HepG2 (cell line): Measurements from ENCODE around the gene GDF2. TPM values are rescaled to one million over a fixed set of nuclear protein-coding genes. Genes with fewer than 3 reads are reported as not detected.

Experiments used
- ATAC-seq: fragments of 200-7000 bp; cut with Tn5 transposase; 3 replicates; pipeline ENCODE4 v1.9.1; 2020; ENCODE audit warnings: mild to moderate bottlenecking, moderate library complexity
- BruUV-seq: library from RNA; stranded (reverse); fragments of 400-500 nt; replicated peaks from 2 replicates; lab custom pipeline; 2021; lab: Mats Ljungman, UMichigan
- CTCF ChIA-PET: fragments of 300-600 bp; formaldehyde crosslinking; extraction: SDS; loops from one replicate; lab custom pipeline; 2021; ENCODE audit warnings: low total read pairs, inconsistent platforms, low intra/inter-chr PET ratio; lab: Yijun Ruan, JAX
- POLR2A ChIA-PET: fragments of 350-600 bp; sonication (Branson Sonifier 250); formaldehyde crosslinking; loops from one replicate; lab custom pipeline; 2020; ENCODE audit warnings: antibody characterized with exemption, inconsistent platforms; lab: Yijun Ruan, JAX
- DNase-seq: peaks from one replicate; pipeline ENCODE4 v3.0.0-alpha.2; 2015; ENCODE audit warnings: low spot score
- FAIRE-seq: peaks from 3 replicates; lab custom pipeline; 2011; peaks lifted over from hg19 to GRCh38; lab: Jason Lieb, UNC
- H2AFZ ChIP-seq: one replicate; pipeline ENCODE4 v1.6.1; 2011; ENCODE audit warnings: low read length, inconsistent platforms
- H3K27ac ChIP-seq: fragments of 300-600 bp; 3 replicates; pipeline ENCODE4 v1.8.0; 2011; ENCODE audit warnings: mixed run types, mild to moderate bottlenecking, mixed read lengths, low read length, inconsistent platforms; ENCODE audit not compliant: insufficient read depth; ENCODE audit errors: extremely low read length
- H3K27me3 ChIP-seq, 2 experiments: fragments of 200-600 bp in 1 of 2; 2 replicates in 1 of 2; 3 replicates in 1 of 2; pipeline versions ENCODE4 v1.6.0 to v1.8.0; 2011; ENCODE audit warnings: low read length in 2 of 2, mild to moderate bottlenecking in 2 of 2, moderate library complexity in 2 of 2, inconsistent platforms in 1 of 2; ENCODE audit not compliant: insufficient read depth in 2 of 2, control insufficient read depth in 1 of 2
- H3K36me3 ChIP-seq, 2 experiments: fragments of 200-600 bp in 1 of 2; replicated peaks in 1 of 2; 2 replicates in 1 of 2; 3 replicates in 1 of 2; pipeline versions ENCODE4 v1.5.1 to v1.8.0; 2011; ENCODE audit warnings: low read length in 2 of 2, inconsistent platforms in 1 of 2; ENCODE audit not compliant: insufficient read depth in 2 of 2, control insufficient read depth in 1 of 2
- H3K4me1 ChIP-seq: 2 replicates; pipeline ENCODE4 v1.5.1; 2012; ENCODE audit warnings: low read length, inconsistent platforms; ENCODE audit not compliant: insufficient read depth
- H3K4me2 ChIP-seq: 2 replicates; pipeline ENCODE4 v1.6.0; 2011; ENCODE audit warnings: low read depth, low read length, inconsistent platforms
- H3K4me3 ChIP-seq, 3 experiments: fragments of 200-600 bp in 1 of 3; sonication (generic), shearing (Covaris generic) in 1 of 3; replicated peaks in 1 of 3; 2 replicates each; pipeline ENCODE4 v1.5.1; 2011 to 2016; ENCODE audit warnings: low read length in 3 of 3, inconsistent platforms in 2 of 3, low read depth in 2 of 3, mild to moderate bottlenecking in 2 of 3, control low read depth in 1 of 3, mixed read lengths in 1 of 3; ENCODE audit not compliant: insufficient read depth in 1 of 3
- H3K79me2 ChIP-seq: one replicate; pipeline ENCODE4 v1.6.1; 2011; ENCODE audit warnings: low read length, inconsistent platforms; ENCODE audit not compliant: insufficient read depth
- H3K9ac ChIP-seq: 2 replicates; pipeline ENCODE4 v1.6.0; 2011; ENCODE audit warnings: mild to moderate bottlenecking, low read depth, low read length, inconsistent platforms; ENCODE audit not compliant: insufficient read depth
- H3K9me3 ChIP-seq: 2 replicates; pipeline ENCODE4 v1.5.1; 2012; ENCODE audit warnings: mild to moderate bottlenecking, low read length
- H4K20me1 ChIP-seq: 2 replicates; pipeline ENCODE4 v1.6.0; 2011; ENCODE audit warnings: inconsistent platforms, mild to moderate bottlenecking, low read length, moderate library complexity; ENCODE audit not compliant: insufficient read depth
- FOXO1 ChIP-seq: sonication (generic); formaldehyde crosslinking; IDR thresholded peaks from 2 replicates; pipeline ENCODE4 v1.4.0; 2020; ENCODE audit warnings: missing genetic modification reagents
- KLF13 ChIP-seq: sonication (generic); formaldehyde crosslinking; IDR thresholded peaks from 2 replicates; pipeline ENCODE4 v1.4.0; 2020; ENCODE audit warnings: mild to moderate bottlenecking, missing genetic modification reagents
- POLR2G ChIP-seq: fragments of 200-400 bp; formaldehyde crosslinking; IDR thresholded peaks from 2 replicates; pipeline ENCODE4 v1.6.1; 2018; ENCODE audit warnings: mild to moderate bottlenecking, low read depth, low read length, moderate library complexity
- TBX2 ChIP-seq: sonication (generic); formaldehyde crosslinking; IDR thresholded peaks from 2 replicates; pipeline ENCODE4 v1.5.0; 2020; ENCODE audit warnings: missing genetic modification reagents, mild to moderate bottlenecking, borderline replicate concordance
- THAP7 ChIP-seq: sonication (generic); formaldehyde crosslinking; IDR thresholded peaks from 2 replicates; pipeline ENCODE4 v1.8.1; 2023; ENCODE audit warnings: mild to moderate bottlenecking, missing genetic modification reagents
- ZKSCAN5 ChIP-seq: sonication (generic); formaldehyde crosslinking; IDR thresholded peaks from 2 replicates; pipeline ENCODE4 v1.5.1; 2020; ENCODE audit warnings: mild to moderate bottlenecking, missing genetic modification reagents
- ZNF282 ChIP-seq: fragments of 450-650 bp; IDR thresholded peaks from 2 replicates; pipeline ENCODE4 v1.6.1; 2018; ENCODE audit not compliant: partially characterized antibody
- ZNF367 ChIP-seq: sonication (generic); formaldehyde crosslinking; IDR thresholded peaks from 2 replicates; pipeline ENCODE4 v1.4.0; 2020; ENCODE audit warnings: missing genetic modification reagents, borderline replicate concordance
- ZNF550 ChIP-seq: sonication (generic); formaldehyde crosslinking; IDR thresholded peaks from 2 replicates; pipeline ENCODE4 v1.4.0; 2020; ENCODE audit warnings: mild to moderate bottlenecking, missing genetic modification reagents, borderline replicate concordance
- ZNF678 ChIP-seq: sonication (generic); formaldehyde crosslinking; IDR thresholded peaks from 2 replicates; pipeline ENCODE4 v1.4.0; 2020; ENCODE audit warnings: mild to moderate bottlenecking, missing genetic modification reagents
- WGBS: methylation state at CpG from one replicate; pipeline ENCODE4 v1.1.6; 2017; ENCODE audit warnings: low lambda C conversion rate; 5-methylcytosine and 5-hydroxymethylcytosine counted together
- in situ Hi-C: cut with HindIII; loops from 2 replicates; pipeline ENCODE4 v1.10.0; 2017; ENCODE audit warnings: low pct_unique_long_range_greater_than_20kb; ENCODE audit not compliant: extremely low pct_ligation_motif_present
- intact Hi-C: fragments of 100-400 bp; cut with micrococcal nuclease; formaldehyde crosslinking; loops from one replicate; pipeline ENCODE4 v1.10.0; 2022; ENCODE audit not compliant: unreplicated experiment
- polyA plus RNA-seq, 8 experiments: library from polyadenylated mRNA; depleted of rRNA in 3 of 8; stranded (reverse) in 7 of 8; unstranded in 1 of 8; fragments of >200 nt; fragmentation: Illumina TruSeq in 4 of 8; extraction: Trizol in 4 of 8; gene quantifications; 2 replicates each; pipeline versions ENCODE4 v1.2.1 to v1.2.3, GENCODE V29; 2011 to 2016; ENCODE audit warnings: low read depth in 4 of 8, missing spikeins in 1 of 8, mixed read lengths in 1 of 8; ENCODE audit not compliant: insufficient read depth in 1 of 8
- total RNA-seq, 5 experiments: library from RNA; depleted of rRNA; stranded (reverse); fragments of >200 nt; fragmentation: Illumina TruSeq; extraction: Trizol; gene quantifications; 2 replicates each; pipeline ENCODE4 v1.2.3, GENCODE V29; 2016; ENCODE audit warnings: low read depth in 1 of 5
- TF ChIP-seq, protein P1 (sequence below): IDR thresholded peaks from 2 replicates; pipeline ENCODE4 v1.6.1; 2016; ENCODE audit warnings: low read depth, missing genetic modification reagents, missing compliant biosample characterization
- TF ChIP-seq, protein P2 (sequence below): sonication (generic); formaldehyde crosslinking; conservative IDR thresholded peaks from 2 replicates; pipeline ENCODE4 v1.4.0; 2020; ENCODE audit warnings: missing genetic modification reagents

GDF2 gene
- total and polyA plus RNA-seq, 2 of the 13 experiments (the other 11 are each of a cell fraction or from before 2014, with no cell fraction given) = not detected

GRCh38 chr10:47367646-47368045 lies 45.4 kb downstream of the GDF2 start:
- 51% methylated on average over 6 of the region's 11 CpGs for WGBS
- POLR2A ChIA-PET = no interaction called here
- TF ChIP-seq THAP7 (CRISPR knock-in tag) = no peak
- TF ChIP-seq TBX2 (CRISPR knock-in tag) = no peak
- no peak for TF ChIP-seq ZNF550 (CRISPR knock-in tag)
- TF ChIP-seq FOXO1 (CRISPR knock-in tag) = no peak
- no peak for TF ChIP-seq POLR2G
- no peak for TF ChIP-seq ZNF367 (CRISPR knock-in tag)
- TF ChIP-seq ZNF282 = no peak
- TF ChIP-seq KLF13 (CRISPR knock-in tag) = no peak
- TF ChIP-seq, protein P1, sequence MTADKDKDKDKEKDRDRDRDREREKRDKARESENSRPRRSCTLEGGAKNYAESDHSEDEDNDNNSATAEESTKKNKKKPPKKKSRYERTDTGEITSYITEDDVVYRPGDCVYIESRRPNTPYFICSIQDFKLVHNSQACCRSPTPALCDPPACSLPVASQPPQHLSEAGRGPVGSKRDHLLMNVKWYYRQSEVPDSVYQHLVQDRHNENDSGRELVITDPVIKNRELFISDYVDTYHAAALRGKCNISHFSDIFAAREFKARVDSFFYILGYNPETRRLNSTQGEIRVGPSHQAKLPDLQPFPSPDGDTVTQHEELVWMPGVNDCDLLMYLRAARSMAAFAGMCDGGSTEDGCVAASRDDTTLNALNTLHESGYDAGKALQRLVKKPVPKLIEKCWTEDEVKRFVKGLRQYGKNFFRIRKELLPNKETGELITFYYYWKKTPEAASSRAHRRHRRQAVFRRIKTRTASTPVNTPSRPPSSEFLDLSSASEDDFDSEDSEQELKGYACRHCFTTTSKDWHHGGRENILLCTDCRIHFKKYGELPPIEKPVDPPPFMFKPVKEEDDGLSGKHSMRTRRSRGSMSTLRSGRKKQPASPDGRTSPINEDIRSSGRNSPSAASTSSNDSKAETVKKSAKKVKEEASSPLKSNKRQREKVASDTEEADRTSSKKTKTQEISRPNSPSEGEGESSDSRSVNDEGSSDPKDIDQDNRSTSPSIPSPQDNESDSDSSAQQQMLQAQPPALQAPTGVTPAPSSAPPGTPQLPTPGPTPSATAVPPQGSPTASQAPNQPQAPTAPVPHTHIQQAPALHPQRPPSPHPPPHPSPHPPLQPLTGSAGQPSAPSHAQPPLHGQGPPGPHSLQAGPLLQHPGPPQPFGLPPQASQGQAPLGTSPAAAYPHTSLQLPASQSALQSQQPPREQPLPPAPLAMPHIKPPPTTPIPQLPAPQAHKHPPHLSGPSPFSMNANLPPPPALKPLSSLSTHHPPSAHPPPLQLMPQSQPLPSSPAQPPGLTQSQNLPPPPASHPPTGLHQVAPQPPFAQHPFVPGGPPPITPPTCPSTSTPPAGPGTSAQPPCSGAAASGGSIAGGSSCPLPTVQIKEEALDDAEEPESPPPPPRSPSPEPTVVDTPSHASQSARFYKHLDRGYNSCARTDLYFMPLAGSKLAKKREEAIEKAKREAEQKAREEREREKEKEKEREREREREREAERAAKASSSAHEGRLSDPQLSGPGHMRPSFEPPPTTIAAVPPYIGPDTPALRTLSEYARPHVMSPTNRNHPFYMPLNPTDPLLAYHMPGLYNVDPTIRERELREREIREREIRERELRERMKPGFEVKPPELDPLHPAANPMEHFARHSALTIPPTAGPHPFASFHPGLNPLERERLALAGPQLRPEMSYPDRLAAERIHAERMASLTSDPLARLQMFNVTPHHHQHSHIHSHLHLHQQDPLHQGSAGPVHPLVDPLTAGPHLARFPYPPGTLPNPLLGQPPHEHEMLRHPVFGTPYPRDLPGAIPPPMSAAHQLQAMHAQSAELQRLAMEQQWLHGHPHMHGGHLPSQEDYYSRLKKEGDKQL (CRISPR knock-in tag) = no peak
- TF ChIP-seq ZKSCAN5 (CRISPR knock-in tag) = no peak
- no peak for TF ChIP-seq ZNF678 (CRISPR knock-in tag)
- TF ChIP-seq, protein P2, sequence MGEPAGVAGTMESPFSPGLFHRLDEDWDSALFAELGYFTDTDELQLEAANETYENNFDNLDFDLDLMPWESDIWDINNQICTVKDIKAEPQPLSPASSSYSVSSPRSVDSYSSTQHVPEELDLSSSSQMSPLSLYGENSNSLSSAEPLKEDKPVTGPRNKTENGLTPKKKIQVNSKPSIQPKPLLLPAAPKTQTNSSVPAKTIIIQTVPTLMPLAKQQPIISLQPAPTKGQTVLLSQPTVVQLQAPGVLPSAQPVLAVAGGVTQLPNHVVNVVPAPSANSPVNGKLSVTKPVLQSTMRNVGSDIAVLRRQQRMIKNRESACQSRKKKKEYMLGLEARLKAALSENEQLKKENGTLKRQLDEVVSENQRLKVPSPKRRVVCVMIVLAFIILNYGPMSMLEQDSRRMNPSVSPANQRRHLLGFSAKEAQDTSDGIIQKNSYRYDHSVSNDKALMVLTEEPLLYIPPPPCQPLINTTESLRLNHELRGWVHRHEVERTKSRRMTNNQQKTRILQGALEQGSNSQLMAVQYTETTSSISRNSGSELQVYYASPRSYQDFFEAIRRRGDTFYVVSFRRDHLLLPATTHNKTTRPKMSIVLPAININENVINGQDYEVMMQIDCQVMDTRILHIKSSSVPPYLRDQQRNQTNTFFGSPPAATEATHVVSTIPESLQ (CRISPR knock-in tag) = no peak

More at GRCh38 chr10:47367646-47368045, 45.4 kb downstream of the GDF2 start:
- H4K20me1 ChIP-seq = no peaks in the 10 kb centered on the region
- BruUV-seq = no TSS peak
- H3K4me2 ChIP-seq = no peak overlapping the region
- FAIRE-seq (no peak), DNase-seq (no peak), ATAC-seq (no peak)
- intact Hi-C loops = no loop called here
- H3K4me1 ChIP-seq = peaks cover 10% of the 10 kb centered on the region; the same call in 1 of the 2 replicates
- H3K9ac ChIP-seq = no peak overlapping the region
- no peaks in the 10 kb centered on the region for H3K36me3 ChIP-seq
- in situ Hi-C loops = no loop called here
- no peak overlapping the region for H3K4me3 ChIP-seq
- CTCF ChIA-PET = no interaction called here
- H3K27ac ChIP-seq = no peak overlapping the region
- H2AFZ ChIP-seq = no peak overlapping the region
- H3K79me2 ChIP-seq = no peaks in the 10 kb centered on the region
- peaks cover 0 to 4% of the 10 kb centered on the region in 2 experiments; a peak in 3 of 5 replicates for H3K27me3 ChIP-seq
- H3K9me3 ChIP-seq = no peaks in the 10 kb centered on the region
